Stimulated activated naive CD8-positive, alpha-beta T cell treated with anti-CD3 and anti-CD28 coated beads, Interleukin-15, Interleukin-2, amounts not matched to agents 100 ng/mL and 50 ng/mL, for 24 hours (primary cell): Measurements from ENCODE around the gene UBE2H.
"Not testable (repeated sequence)": the region's sequence is repeated elsewhere in the genome, so short reads cannot be mapped to it uniquely, and the experiment has no call there.

Experiments used
- H3K27ac Mint-ChIP-seq: one replicate; pipeline ENCODE4 v1.8.0; 2021; ENCODE audit warnings: mild to moderate bottlenecking, mixed read lengths
- H3K27me3 Mint-ChIP-seq: one replicate; pipeline ENCODE4 v1.8.0; 2021; ENCODE audit warnings: mixed read lengths
- H3K36me3 Mint-ChIP-seq: one replicate; pipeline ENCODE4 v1.8.0; 2021; ENCODE audit warnings: low read depth, mixed read lengths
- H3K4me1 Mint-ChIP-seq: one replicate; pipeline ENCODE4 v1.8.0; 2021; ENCODE audit warnings: low read depth, mixed read lengths
- H3K4me3 Mint-ChIP-seq: one replicate; pipeline ENCODE4 v1.8.0; 2021; ENCODE audit warnings: mild to moderate bottlenecking, mixed read lengths
- H3K9me3 Mint-ChIP-seq: one replicate; pipeline ENCODE4 v1.8.0; 2021; ENCODE audit warnings: mixed read lengths

The UBE2H gene

GRCh38 chr7:129840757-129841156 lies 112.0 kb downstream of the UBE2H start:
- H3K4me1 Mint-ChIP-seq: peaks cover 42% of the 10 kb centered on the region
- no peak overlapping the region for H3K27ac Mint-ChIP-seq

GRCh38 chr7:129836983-129837382 lies 115.8 kb downstream of the UBE2H start:
- Mint-ChIP-seq H3K36me3 (peaks cover 12% of the 10 kb centered on the region), H3K27ac (peak overlapping the region; percentile 0), H3K4me1 (peaks cover 14% of the 10 kb centered on the region), H3K27me3 (no peaks in the 10 kb centered on the region), H3K9me3 (no peaks in the 10 kb centered on the region), H3K4me3 (no peak overlapping the region)

More at GRCh38 chr7:129840757-129841156, 112.0 kb downstream of the UBE2H start:
- Mint-ChIP-seq H3K9me3 (no peaks in the 10 kb centered on the region), H3K27me3 (no peaks in the 10 kb centered on the region), H3K4me3 (no peak overlapping the region), H3K36me3 (peaks cover 16% of the 10 kb centered on the region)

GRCh38 chr7:129835569-129835968 lies 117.2 kb downstream of the UBE2H start:
- H3K9me3 Mint-ChIP-seq: no peaks in the 10 kb centered on the region

GRCh38 chr7:129833353-129833752 lies 119.4 kb downstream of the UBE2H start:
- not testable (repeated sequence) for H3K4me3 Mint-ChIP-seq, H3K36me3 Mint-ChIP-seq, H3K9me3 Mint-ChIP-seq, H3K27ac Mint-ChIP-seq, H3K27me3 Mint-ChIP-seq
- H3K4me1 Mint-ChIP-seq: peaks cover 16% of the 10 kb centered on the region

More at GRCh38 chr7:129835569-129835968, 117.2 kb downstream of the UBE2H start:
- Mint-ChIP-seq H3K27ac (no peak overlapping the region), H3K4me1 (no peaks in the 10 kb centered on the region), H3K4me3 (no peak overlapping the region), H3K36me3 (peaks cover 12% of the 10 kb centered on the region), H3K27me3 (no peaks in the 10 kb centered on the region)

GRCh38 chr7:129832701-129833227 lies 120.0 kb downstream of the UBE2H start:
- peaks cover 8% of the 10 kb centered on the region for H3K36me3 Mint-ChIP-seq
- no peaks in the 10 kb centered on the region for H3K27me3 Mint-ChIP-seq
- no peak overlapping the region for H3K4me3 Mint-ChIP-seq
- H3K27ac Mint-ChIP-seq: no peak overlapping the region
- peaks cover 16% of the 10 kb centered on the region for H3K4me1 Mint-ChIP-seq
- no peaks in the 10 kb centered on the region for H3K9me3 Mint-ChIP-seq

GRCh38 chr7:129832282-129832681 lies 120.5 kb downstream of the UBE2H start:
- Mint-ChIP-seq H3K9me3 (no peaks in the 10 kb centered on the region), H3K36me3 (peaks cover 8% of the 10 kb centered on the region), H3K4me1 (peaks cover 16% of the 10 kb centered on the region), H3K4me3 (no peak overlapping the region), H3K27me3 (no peaks in the 10 kb centered on the region), H3K27ac (no peak overlapping the region)

GRCh38 chr7:129831424-129832058 lies 121.2 kb downstream of the UBE2H start:
- H3K4me1 Mint-ChIP-seq: peaks cover 16% of the 10 kb centered on the region
- H3K4me3 Mint-ChIP-seq: no peak overlapping the region
- no peaks in the 10 kb centered on the region for H3K27me3 Mint-ChIP-seq
- peaks cover 4% of the 10 kb centered on the region for H3K36me3 Mint-ChIP-seq
- H3K27ac Mint-ChIP-seq: no peak overlapping the region
- H3K9me3 Mint-ChIP-seq: no peaks in the 10 kb centered on the region

GRCh38 chr7:129830949-129831348 lies 121.8 kb downstream of the UBE2H start:
- H3K27me3 Mint-ChIP-seq: no peaks in the 10 kb centered on the region
- H3K4me1 Mint-ChIP-seq: peaks cover 16% of the 10 kb centered on the region
- H3K36me3 Mint-ChIP-seq: peaks cover 4% of the 10 kb centered on the region
- no peaks in the 10 kb centered on the region for H3K9me3 Mint-ChIP-seq
- H3K27ac Mint-ChIP-seq: no peak overlapping the region
- H3K4me3 Mint-ChIP-seq: no peak overlapping the region

- H3K27me3 Mint-ChIP-seq: no peaks in the 10 kb centered on the region
- peaks cover 16% of the 10 kb centered on the region for H3K4me1 Mint-ChIP-seq
- peak overlapping the region; percentile 57 for H3K27ac Mint-ChIP-seq
- no peaks in the 10 kb centered on the region for H3K9me3 Mint-ChIP-seq
- peak overlapping the region; percentile 42 for H3K4me3 Mint-ChIP-seq
- peaks cover 4% of the 10 kb centered on the region for H3K36me3 Mint-ChIP-seq
Observed at GRCh38 chr7:129829737-129830631, 122.8 kb downstream of the UBE2H start.

GRCh38 chr7:129828989-129829736 lies 123.6 kb downstream of the UBE2H start:
- H3K27ac Mint-ChIP-seq: peak overlapping the region; percentile 57
- H3K9me3 Mint-ChIP-seq: no peaks in the 10 kb centered on the region
- peaks cover 16% of the 10 kb centered on the region for H3K4me1 Mint-ChIP-seq
- H3K4me3 Mint-ChIP-seq: peak overlapping the region; percentile 42
- H3K27me3 Mint-ChIP-seq: no peaks in the 10 kb centered on the region
- peaks cover 4% of the 10 kb centered on the region for H3K36me3 Mint-ChIP-seq

GRCh38 chr7:129828078-129828762 lies 124.5 kb downstream of the UBE2H start:
- Mint-ChIP-seq H3K9me3 (no peaks in the 10 kb centered on the region), H3K4me1 (peaks cover 16% of the 10 kb centered on the region), H3K36me3 (peaks cover 1% of the 10 kb centered on the region), H3K27me3 (no peaks in the 10 kb centered on the region), H3K4me3 (no peak overlapping the region), H3K27ac (no peak overlapping the region)

- Mint-ChIP-seq H3K4me1 (peaks cover 16% of the 10 kb centered on the region), H3K27me3 (no peaks in the 10 kb centered on the region), H3K36me3 (no peaks in the 10 kb centered on the region), H3K27ac (no peak overlapping the region), H3K9me3 (no peaks in the 10 kb centered on the region), H3K4me3 (no peak overlapping the region)
Observed at GRCh38 chr7:129827467-129827990, 125.2 kb downstream of the UBE2H start.

- H3K27ac Mint-ChIP-seq, H3K36me3 Mint-ChIP-seq, H3K4me3 Mint-ChIP-seq, H3K27me3 Mint-ChIP-seq, H3K9me3 Mint-ChIP-seq: not testable (repeated sequence)
- peaks cover 16% of the 10 kb centered on the region for H3K4me1 Mint-ChIP-seq
Observed at GRCh38 chr7:129826895-129827294, 125.9 kb downstream of the UBE2H start.
